Fibroblast of lung (primary cell): ENCODE data around the gene SSBP3.

Experiments used
- EZH2 ChIP-seq: IDR thresholded peaks from 2 replicates; pipeline ENCODE4 v1.5.1; 2012; ENCODE audit warnings: low read length, control low read depth, mild to moderate bottlenecking; ENCODE audit errors: missing control alignments
- TF ChIP-seq, protein P1 (sequence below), 2 donors: IDR thresholded peaks in 1 of 2; conservative IDR thresholded peaks in 1 of 2; 1 replicate in 1 of 2; 2 replicates in 1 of 2; pipeline ENCODE4 v1.5.1; 2011 to 2012; ENCODE audit warnings: low read length in 2 of 2, control low read depth in 1 of 2, inconsistent platforms in 1 of 2, low read depth in 1 of 2, mild to moderate bottlenecking in 1 of 2

DNA sequence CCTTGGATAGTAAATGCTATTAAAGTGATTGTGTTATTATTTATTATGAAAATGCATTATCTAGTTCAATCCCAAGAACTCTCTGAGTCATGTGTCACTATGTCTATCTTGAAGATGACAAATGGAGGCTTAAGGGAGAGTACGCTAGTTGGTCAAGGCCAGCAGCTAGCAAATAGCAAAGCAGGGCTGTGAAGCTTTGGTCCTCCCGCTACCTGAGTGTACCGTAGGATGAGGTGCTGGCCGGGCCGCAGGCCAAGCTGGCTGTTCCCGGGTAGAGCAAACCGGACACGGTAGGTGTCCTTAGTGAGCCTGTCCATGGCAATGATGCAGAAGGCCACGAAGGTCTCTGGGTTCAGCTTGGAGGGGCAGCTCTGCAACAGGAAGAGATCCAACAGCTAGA lies 215.7 kb downstream of the SSBP3 start:
- TF ChIP-seq, protein P1, sequence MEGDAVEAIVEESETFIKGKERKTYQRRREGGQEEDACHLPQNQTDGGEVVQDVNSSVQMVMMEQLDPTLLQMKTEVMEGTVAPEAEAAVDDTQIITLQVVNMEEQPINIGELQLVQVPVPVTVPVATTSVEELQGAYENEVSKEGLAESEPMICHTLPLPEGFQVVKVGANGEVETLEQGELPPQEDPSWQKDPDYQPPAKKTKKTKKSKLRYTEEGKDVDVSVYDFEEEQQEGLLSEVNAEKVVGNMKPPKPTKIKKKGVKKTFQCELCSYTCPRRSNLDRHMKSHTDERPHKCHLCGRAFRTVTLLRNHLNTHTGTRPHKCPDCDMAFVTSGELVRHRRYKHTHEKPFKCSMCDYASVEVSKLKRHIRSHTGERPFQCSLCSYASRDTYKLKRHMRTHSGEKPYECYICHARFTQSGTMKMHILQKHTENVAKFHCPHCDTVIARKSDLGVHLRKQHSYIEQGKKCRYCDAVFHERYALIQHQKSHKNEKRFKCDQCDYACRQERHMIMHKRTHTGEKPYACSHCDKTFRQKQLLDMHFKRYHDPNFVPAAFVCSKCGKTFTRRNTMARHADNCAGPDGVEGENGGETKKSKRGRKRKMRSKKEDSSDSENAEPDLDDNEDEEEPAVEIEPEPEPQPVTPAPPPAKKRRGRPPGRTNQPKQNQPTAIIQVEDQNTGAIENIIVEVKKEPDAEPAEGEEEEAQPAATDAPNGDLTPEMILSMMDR (conservative IDR thresholded peaks at IDR 0.05 in 1 of 2, IDR thresholded peaks at IDR 0.05 in 1 of 2; ENCODE audit: low read depth in 1 of 2, low read length in 2 of 2) = no peak
- no peak for TF ChIP-seq EZH2
